ENCODE results near the gene TRAPPC11. TPM values are rescaled to one million over a fixed set of nuclear protein-coding genes. Genes with fewer than 3 reads are reported as not detected.

The TRAPPC11 gene
- total RNA-seq, 1 experiment from 2014 or later, result 17.2 TPM

GRCh38 chr4:183738961-183739360 lies 79.9 kb downstream of the TRAPPC11 start:
- in situ Hi-C loops (cut with HindIII; ENCODE audit: low pct_unique_long_range_greater_than_20kb, low sequenced_read_pairs), result no loop called here
- no peak for DNase-seq (ENCODE audit: low read depth)

- DNase-seq (ENCODE audit: low read depth), result peak; percentile 93
- in situ Hi-C loops (cut with HindIII; ENCODE audit: low pct_unique_long_range_greater_than_20kb, low sequenced_read_pairs), result no loop called here
These were observed 87.5 kb downstream of the TRAPPC11 start for GRCh38 chr4:183746305-183747229.

DNA sequence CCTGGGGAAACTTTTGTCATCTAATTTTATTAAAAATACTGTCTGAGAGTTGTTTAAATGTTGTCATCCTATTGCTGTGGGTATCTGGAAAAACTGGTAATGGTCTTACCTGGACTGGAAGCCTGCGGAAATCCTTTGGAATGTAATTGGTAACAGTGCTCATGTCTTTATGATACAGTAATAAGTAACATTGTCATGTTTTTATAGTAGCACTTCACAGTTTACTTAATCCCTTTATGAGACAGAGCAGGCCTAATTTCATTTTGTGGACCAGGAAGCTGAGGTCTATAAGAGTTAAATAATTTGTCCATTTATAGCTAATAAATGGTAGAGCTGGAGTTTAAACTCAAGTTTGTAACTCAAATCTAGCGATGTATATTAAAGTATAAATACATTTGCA lies 88.3 kb downstream of the TRAPPC11 start:
- in situ Hi-C loops (cut with HindIII; ENCODE audit: low pct_unique_long_range_greater_than_20kb, low sequenced_read_pairs), result no loop called here
- no peak for DNase-seq (ENCODE audit: low read depth)

- in situ Hi-C loops (cut with HindIII; ENCODE audit: low pct_unique_long_range_greater_than_20kb, low sequenced_read_pairs), result no loop called here
- peak; percentile 82 for DNase-seq (ENCODE audit: low read depth)
These were observed 89.0 kb downstream of the TRAPPC11 start for GRCh38 chr4:183747931-183748670.

- in situ Hi-C loops (cut with HindIII; ENCODE audit: low pct_unique_long_range_greater_than_20kb, low sequenced_read_pairs), result no loop called here
- DNase-seq (ENCODE audit: low read depth), result no peak
These were observed 92.0 kb downstream of the TRAPPC11 start for GRCh38 chr4:183751106-183751505.

GRCh38 chr4:183755596-183755995 lies 96.5 kb downstream of the TRAPPC11 start:
- in situ Hi-C loops (cut with HindIII; ENCODE audit: low pct_unique_long_range_greater_than_20kb, low sequenced_read_pairs), result no loop called here
- peak; percentile 34 for DNase-seq (ENCODE audit: low read depth)

DNA sequence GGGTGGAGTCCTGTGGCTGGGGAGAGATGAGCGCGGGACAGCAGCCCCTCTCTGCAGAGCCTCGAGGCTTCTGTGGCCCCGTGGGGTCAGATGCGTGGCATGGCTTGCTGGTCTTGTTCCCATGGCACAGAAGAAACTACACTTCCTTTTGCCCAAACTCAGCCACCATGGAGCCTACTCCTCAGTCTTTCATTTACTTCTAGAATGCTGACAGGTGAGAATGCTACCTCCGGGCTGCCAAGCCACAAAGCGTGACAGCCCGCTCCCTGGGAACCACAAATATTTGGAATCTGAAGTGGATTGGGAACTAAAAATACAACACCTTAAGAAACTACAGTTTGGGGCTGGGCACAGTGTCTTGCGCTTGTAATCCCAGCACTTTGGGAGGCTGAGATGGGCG lies 98.0 kb downstream of the TRAPPC11 start:
- in situ Hi-C loops (cut with HindIII; ENCODE audit: low pct_unique_long_range_greater_than_20kb, low sequenced_read_pairs), result no loop called here
- peak; percentile 43 for DNase-seq (ENCODE audit: low read depth)

GRCh38 chr4:183758061-183758757 lies 99.1 kb downstream of the TRAPPC11 start:
- in situ Hi-C loops (cut with HindIII; ENCODE audit: low pct_unique_long_range_greater_than_20kb, low sequenced_read_pairs), result no loop called here
- DNase-seq (ENCODE audit: low read depth), result no peak

- in situ Hi-C loops (cut with HindIII; ENCODE audit: low pct_unique_long_range_greater_than_20kb, low sequenced_read_pairs), result no loop called here
- DNase-seq (ENCODE audit: low read depth), result no peak
These were observed 99.8 kb downstream of the TRAPPC11 start for GRCh38 chr4:183758758-183759447.

DNA sequence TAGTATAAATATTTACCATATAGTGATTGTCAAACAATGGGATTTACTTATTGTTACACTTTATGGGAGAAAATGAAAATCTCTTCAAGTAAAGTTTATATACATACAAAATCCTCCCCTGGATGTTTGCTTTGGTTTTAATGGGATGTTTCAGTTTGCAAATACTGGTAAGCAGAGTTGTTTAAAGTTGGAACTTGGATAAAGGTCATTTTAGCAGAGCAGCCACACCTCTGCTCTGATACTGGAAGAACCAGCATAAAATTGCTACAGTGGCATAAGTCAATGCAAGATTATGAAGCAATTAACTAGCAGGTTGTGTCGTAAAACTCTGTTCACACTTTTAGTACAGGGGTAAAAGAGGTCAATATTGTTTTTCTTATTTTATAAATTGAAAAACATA lies 101.2 kb downstream of the TRAPPC11 start:
- in situ Hi-C loops (cut with HindIII; ENCODE audit: low pct_unique_long_range_greater_than_20kb, low sequenced_read_pairs), result no loop called here
- DNase-seq (ENCODE audit: low read depth), result no peak

Other genes starting within 250 kb of the TRAPPC11 start
- 8.3 and 15.2 TPM in 2 replicates for gene CDKN2AIP, start 214.7 kb upstream of the TRAPPC11 start, total RNA-seq (2014; rRNA removed; shearing (Covaris generic); ENCODE audit: low replicate concordance)
- gene ING2, start 154.2 kb upstream of the TRAPPC11 start, total RNA-seq (2014; rRNA removed; shearing (Covaris generic); ENCODE audit: low replicate concordance), result 19.7 and 22.8 TPM in 2 replicates
- 18.6 and 26.2 TPM in 2 replicates for gene RWDD4, start 108 bp upstream of the TRAPPC11 start, total RNA-seq (2014; rRNA removed; shearing (Covaris generic); ENCODE audit: low replicate concordance)
- gene STOX2, start 246.0 kb downstream of the TRAPPC11 start, total RNA-seq (2014; rRNA removed; shearing (Covaris generic); ENCODE audit: low replicate concordance), result 6.2 and 12.2 TPM in 2 replicates